ENCODE data around the gene FGD6.
"Not testable (repeated sequence)": the region's sequence is repeated elsewhere in the genome, so short reads cannot be mapped to it uniquely, and the experiment has no call there.

FGD6 gene

DNA sequence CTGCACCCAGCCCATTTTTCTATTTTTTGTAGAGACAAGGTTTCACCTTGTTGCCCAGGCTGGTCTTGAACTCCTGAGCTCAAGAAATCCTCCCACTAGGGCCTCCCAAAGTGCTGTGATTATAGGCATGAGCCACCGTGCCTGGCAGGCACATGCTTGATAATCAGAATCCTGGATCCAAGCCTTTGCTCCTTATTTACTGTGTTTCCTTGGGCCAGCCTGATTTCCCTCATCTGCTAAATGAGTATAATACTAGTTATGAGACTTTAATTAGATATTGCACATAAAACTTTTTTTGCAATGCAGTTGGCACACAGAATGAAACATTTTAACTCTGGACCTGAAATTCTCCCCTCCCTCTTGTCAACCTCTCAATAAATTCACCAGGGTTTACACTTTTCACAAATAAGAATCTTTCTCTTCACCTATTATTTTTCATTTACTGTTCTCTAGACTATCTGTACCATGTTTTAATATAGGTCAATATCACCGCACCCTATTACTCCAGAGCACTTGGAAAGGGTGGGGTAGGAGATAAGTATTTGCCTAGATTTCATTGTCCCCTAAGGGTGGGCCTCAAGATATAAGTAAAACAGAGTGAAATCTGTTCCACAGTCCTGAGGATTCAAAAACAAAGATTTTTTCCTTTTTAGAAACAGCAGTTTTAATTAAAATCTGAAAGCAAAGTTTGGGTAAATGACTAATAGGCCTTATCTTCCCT, 74.7 kb downstream of the FGD6 start:
- Histone ChIP-seq H3K9me3 (replicated peaks in 1 of 11) (no peaks in the 10 kb centered on the region), H3K4me2 (no peak overlapping the region), H3K27me3 (no peaks in the 10 kb centered on the region), H3K9ac (no peak overlapping the region), H3K36me3 (peaks cover 0 to 37% (median 0%) of the 10 kb centered on the region in 11 experiments; a peak in 7 of 22 replicates), H3K4me3 (no peak overlapping the region), H3K27ac (no peak overlapping the region), H4K20me1 (no peaks in the 10 kb centered on the region), H3K4me1 (no peaks in the 10 kb centered on the region)
- no peak for TF ChIP-seq Cebpa-rat (IDR thresholded peaks at IDR 0.05)

DNA sequence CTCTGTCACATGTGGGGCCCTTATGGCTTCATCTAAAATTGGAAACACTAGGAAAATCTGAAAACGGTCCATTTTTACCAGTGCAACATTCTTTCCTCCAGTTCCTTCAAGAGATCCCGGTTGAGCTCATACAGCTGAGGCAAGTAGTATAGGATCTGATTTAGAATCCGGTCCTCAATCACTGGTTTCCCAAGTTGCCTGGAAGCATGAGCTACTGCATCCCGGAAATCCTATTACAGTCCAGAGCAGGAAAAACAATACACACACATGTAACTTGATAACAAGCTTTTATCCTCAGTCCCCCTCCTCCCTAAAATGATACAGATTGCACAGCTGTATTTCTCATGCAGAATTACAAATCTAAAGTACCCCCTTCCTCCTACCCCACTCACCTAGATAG, 76.0 kb downstream of the FGD6 start:
- H4K20me1 ChIP-seq = no peaks in the 10 kb centered on the region
- TF ChIP-seq Cebpa-rat (IDR thresholded peaks at IDR 0.05) = no peak
- peaks cover 0 to 40% (median 0%) of the 10 kb centered on the region in 11 experiments; a peak in 7 of 22 replicates for H3K36me3 ChIP-seq
- H3K4me2 ChIP-seq = no peak overlapping the region
- no peaks in the 10 kb centered on the region for H3K4me1 ChIP-seq
- no peaks in the 10 kb centered on the region for H3K9me3 ChIP-seq (replicated peaks in 1 of 11)
- no peak overlapping the region for H3K27ac ChIP-seq
- no peaks in the 10 kb centered on the region for H3K27me3 ChIP-seq
- no peak overlapping the region for H3K4me3 ChIP-seq
- H3K9ac ChIP-seq = no peak overlapping the region

DNA sequence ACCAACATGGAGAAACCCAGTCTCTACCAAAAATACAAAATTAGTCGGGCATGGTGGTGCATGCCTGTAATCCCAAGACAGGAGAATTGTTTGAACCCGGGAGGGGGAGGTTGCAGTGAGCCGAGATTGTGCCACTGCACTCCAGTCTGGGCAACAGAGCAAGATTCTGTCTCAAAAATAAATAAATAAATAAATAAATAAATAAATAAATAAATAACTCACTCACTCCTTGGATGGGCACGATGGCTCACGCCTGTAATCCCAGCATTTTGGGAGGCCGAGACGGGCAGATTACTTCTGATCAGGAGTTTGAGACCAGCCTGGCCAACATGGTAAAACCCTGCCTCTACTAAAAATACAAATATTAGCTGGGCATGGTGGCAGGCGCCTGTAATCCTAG, 79.2 kb downstream of the FGD6 start:
- H3K4me1 ChIP-seq; H3K4me3 ChIP-seq; H3K27me3 ChIP-seq; H3K9me3 ChIP-seq (replicated peaks in 1 of 11); H4K20me1 ChIP-seq; H3K4me2 ChIP-seq; H3K9ac ChIP-seq; H3K27ac ChIP-seq: not testable (repeated sequence)
- H3K36me3 ChIP-seq = peaks cover 0 to 59% (median 10%) of the 10 kb centered on the region in 11 experiments; a peak in 13 of 22 replicates

DNA sequence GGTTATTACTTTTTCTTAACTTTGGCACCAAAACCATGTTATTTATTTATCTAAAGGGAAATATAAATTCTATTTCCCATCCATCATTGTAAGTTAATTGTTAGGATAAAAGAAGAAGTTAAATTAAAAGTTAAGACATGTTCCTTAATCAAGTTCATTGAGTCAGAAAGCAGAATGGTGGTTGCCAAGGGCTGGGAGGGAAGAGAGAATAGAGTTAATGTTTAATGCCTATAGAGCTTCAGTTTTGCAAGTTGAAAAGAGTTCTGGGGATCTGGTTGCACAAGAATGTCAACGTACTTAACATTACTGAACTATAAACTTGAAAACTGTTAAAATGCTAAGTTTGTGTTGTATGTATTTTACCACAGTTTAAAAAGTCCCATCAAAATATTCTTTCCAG, 80.7 kb downstream of the FGD6 start:
- H3K9me3 ChIP-seq (replicated peaks in 1 of 11) = no peaks in the 10 kb centered on the region
- H3K36me3 ChIP-seq = peaks cover 0 to 64% (median 10%) of the 10 kb centered on the region in 11 experiments; a peak in 13 of 22 replicates
- no peak overlapping the region for H3K9ac ChIP-seq
- H4K20me1 ChIP-seq = no peaks in the 10 kb centered on the region
- H3K27me3 ChIP-seq = no peaks in the 10 kb centered on the region
- peaks cover 0 to 20% (median 6%) of the 10 kb centered on the region in 10 experiments; a peak in 9 of 20 replicates for H3K4me1 ChIP-seq
- no peak overlapping the region for H3K4me2 ChIP-seq
- H3K27ac ChIP-seq = no peak overlapping the region
- H3K4me3 ChIP-seq = no peak overlapping the region
- no peak for TF ChIP-seq Cebpa-rat (IDR thresholded peaks at IDR 0.05)

DNA sequence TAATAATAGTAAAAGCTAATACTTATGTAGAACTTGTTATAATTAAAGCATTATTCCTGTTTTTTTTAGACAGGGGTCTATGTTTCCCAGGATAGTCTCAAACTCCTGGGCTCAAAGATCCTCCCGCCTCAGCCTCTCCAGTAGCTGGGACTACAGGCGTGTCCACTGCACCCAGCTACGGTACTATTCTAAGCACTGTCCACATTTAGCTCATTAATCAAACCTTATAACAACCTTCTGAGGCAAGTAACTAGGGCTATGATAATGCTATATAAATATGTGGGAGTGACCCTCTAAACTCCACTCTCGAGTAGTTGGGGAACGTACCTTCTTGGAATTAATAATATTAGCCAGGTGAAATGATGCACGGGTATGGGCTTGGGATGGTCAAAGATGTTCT, 83.2 kb downstream of the FGD6 start:
- no peak for TF ChIP-seq Cebpa-rat (IDR thresholded peaks at IDR 0.05)

DNA sequence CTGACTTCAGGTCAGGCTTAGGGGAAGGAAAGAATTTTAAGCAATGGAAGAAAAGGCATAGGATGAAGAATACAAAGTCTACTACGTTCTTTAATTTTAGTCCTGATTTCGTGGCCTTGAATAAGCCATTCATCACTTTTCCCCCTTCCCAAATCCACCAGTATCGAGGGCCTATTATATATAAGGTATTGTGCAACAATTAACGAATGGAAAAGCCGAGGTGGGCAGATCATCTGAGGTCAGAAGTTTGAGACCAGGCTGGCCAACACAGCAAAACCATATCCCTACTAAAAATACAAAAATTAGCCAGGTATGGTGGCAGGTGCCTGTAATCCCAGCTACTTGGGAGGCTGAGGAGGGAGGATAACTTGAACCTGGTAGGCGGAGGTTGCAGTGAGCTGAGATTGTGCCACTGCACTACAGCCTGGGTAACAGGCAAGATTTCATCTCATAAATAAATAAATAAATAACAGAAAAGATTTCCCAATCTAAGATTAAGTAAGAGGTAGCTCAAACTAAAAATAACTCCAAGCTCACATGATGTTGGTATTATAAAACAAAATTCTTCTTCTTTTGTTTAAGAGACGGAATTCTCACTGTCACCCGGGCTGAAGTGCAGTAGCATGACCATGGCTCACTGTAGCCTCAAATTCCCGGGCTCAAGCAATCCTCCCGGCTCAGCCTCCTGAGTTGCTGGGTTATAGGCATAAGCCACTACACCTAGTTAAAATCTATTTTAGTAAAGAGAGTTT, 85.5 kb downstream of the FGD6 start:
- no peak overlapping the region; a peak in 1 of 22 replicates for H3K27ac ChIP-seq
- peaks cover 0 to 73% (median 10%) of the 10 kb centered on the region in 11 experiments; a peak in 13 of 22 replicates for H3K36me3 ChIP-seq
- H4K20me1 ChIP-seq = no peaks in the 10 kb centered on the region
- H3K4me3 ChIP-seq = no peak overlapping the region
- peak in 5 of 11 experiments; percentile 20 to 69 (median 38); a peak in 7 of 22 replicates for TF ChIP-seq Cebpa-rat (IDR thresholded peaks at IDR 0.05)
- peak overlapping the region in 3 of 11 experiments; percentile 39 to 47 (median 41); a peak in 4 of 22 replicates for H3K4me2 ChIP-seq
- H3K9ac ChIP-seq = no peak overlapping the region
- H3K9me3 ChIP-seq (replicated peaks in 1 of 11) = no peaks in the 10 kb centered on the region
- H3K4me1 ChIP-seq = peaks cover 0 to 23% (median 6%) of the 10 kb centered on the region in 10 experiments; a peak in 9 of 20 replicates
- H3K27me3 ChIP-seq = no peaks in the 10 kb centered on the region

More for the DNA sequence above, 83.2 kb downstream of the FGD6 start:
- peaks cover 0 to 72% (median 10%) of the 10 kb centered on the region in 11 experiments; a peak in 13 of 22 replicates for H3K36me3 ChIP-seq
- H4K20me1 ChIP-seq = no peaks in the 10 kb centered on the region
- H3K4me3 ChIP-seq = no peak overlapping the region
- no peak overlapping the region for H3K9ac ChIP-seq
- no peaks in the 10 kb centered on the region for H3K9me3 ChIP-seq (replicated peaks in 1 of 11)
- no peak overlapping the region for H3K4me2 ChIP-seq
- H3K27me3 ChIP-seq = no peaks in the 10 kb centered on the region
- peaks cover 0 to 23% (median 6%) of the 10 kb centered on the region in 10 experiments; a peak in 9 of 20 replicates for H3K4me1 ChIP-seq
- no peak overlapping the region for H3K27ac ChIP-seq

DNA sequence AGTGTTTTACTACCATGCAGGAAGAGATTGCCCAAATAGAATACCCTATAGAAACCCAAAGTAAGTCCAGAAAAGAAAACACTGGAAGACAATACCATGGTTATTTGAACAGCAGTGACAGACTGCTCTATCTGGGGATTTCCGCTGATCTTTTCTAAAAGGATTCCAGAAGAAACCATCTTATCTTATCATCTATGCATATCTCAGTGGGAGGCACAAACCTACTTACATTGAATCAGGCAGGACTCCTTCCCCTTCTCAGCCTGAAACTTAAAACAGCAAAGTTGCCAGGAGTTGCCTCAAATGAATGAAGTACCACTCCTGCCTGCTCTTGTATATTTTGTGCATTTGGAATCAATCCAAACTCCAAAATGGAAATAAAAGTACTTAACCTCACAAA, 87.2 kb downstream of the FGD6 start:
- H3K4me1 ChIP-seq = peaks cover 0 to 23% (median 6%) of the 10 kb centered on the region in 10 experiments; a peak in 9 of 20 replicates
- H3K4me3 ChIP-seq = no peak overlapping the region

DNA sequence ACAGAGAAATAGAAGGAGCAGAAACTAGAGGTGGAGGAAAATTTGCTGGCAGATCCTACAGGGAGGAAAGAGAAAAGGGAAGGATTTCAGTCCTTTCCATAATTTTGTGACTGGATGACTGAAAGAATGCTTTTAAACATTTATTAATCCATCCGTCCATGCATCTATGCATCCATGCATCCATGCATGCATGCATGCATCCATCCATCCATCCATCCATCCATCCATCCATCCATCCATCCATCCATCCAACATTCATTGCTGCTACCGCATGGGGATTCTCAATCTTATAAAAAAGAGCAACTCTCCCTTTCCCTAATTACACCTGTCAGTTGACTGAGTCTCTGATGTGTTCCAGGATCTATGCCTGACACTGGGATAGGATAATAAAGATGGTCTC, 88.2 kb downstream of the FGD6 start:
- Histone ChIP-seq H3K36me3 (peaks cover 0 to 69% (median 7%) of the 10 kb centered on the region in 11 experiments; a peak in 11 of 22 replicates), H3K27me3 (no peaks in the 10 kb centered on the region), H3K4me3 (no peak overlapping the region), H4K20me1 (no peaks in the 10 kb centered on the region), H3K4me2 (no peak overlapping the region), H3K27ac (no peak overlapping the region), H3K9me3 (replicated peaks in 1 of 11) (no peaks in the 10 kb centered on the region), H3K9ac (no peak overlapping the region), H3K4me1 (peaks cover 0 to 23% (median 6%) of the 10 kb centered on the region in 10 experiments; a peak in 9 of 20 replicates)
- no peak for TF ChIP-seq Cebpa-rat (IDR thresholded peaks at IDR 0.05)

More for the DNA sequence above, 87.2 kb downstream of the FGD6 start:
- TF ChIP-seq Cebpa-rat (IDR thresholded peaks at IDR 0.05) = no peak
- Histone ChIP-seq H3K9ac (no peak overlapping the region), H3K4me2 (no peak overlapping the region), H3K27ac (no peak overlapping the region), H3K27me3 (no peaks in the 10 kb centered on the region), H3K36me3 (peaks cover 0 to 70% (median 10%) of the 10 kb centered on the region in 11 experiments; a peak in 13 of 22 replicates), H4K20me1 (no peaks in the 10 kb centered on the region), H3K9me3 (replicated peaks in 1 of 11) (no peaks in the 10 kb centered on the region)

DNA sequence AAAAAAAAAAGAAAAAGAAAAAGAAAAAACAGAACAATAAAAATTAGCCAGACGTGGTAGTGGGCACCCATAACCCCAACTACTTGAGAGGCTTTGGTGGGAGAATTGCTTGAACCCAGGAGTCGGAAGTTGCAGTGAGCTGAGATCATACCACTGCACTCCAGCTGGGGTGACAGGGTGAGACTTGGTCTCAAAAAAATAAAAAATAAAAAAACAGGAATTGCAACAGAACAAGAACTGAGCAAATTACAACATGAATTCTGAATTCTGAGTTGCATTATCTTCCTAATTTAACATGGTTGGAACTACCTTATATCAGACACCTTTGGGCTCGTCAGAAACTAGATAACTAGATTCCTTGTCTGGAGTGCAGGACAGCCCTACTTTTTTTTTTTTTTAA, 90.5 kb downstream of the FGD6 start:
- peaks cover 0 to 62% (median 0%) of the 10 kb centered on the region in 11 experiments; a peak in 6 of 22 replicates for H3K36me3 ChIP-seq
- H3K27ac ChIP-seq = no peak overlapping the region
- no peak overlapping the region for H3K4me2 ChIP-seq
- H3K27me3 ChIP-seq = no peaks in the 10 kb centered on the region
- peaks cover 0 to 4% (median 0%) of the 10 kb centered on the region in 10 experiments; a peak in 5 of 20 replicates for H3K4me1 ChIP-seq
- no peaks in the 10 kb centered on the region for H3K9me3 ChIP-seq (replicated peaks in 1 of 11)
- H3K4me3 ChIP-seq = no peak overlapping the region
- H4K20me1 ChIP-seq = no peaks in the 10 kb centered on the region
- no peak overlapping the region for H3K9ac ChIP-seq
- no peak for TF ChIP-seq Cebpa-rat (IDR thresholded peaks at IDR 0.05)

All from BLaER1 treated with 17β-estradiol and CSF1 and Interleukin-3, amounts not matched to agents 10 nM and 100 nM (cell line).